HG03558 (cell line): ENCODE data around the gene IGSF3.

Experiments used
- ATAC-seq: cut with Tn5 transposase; IDR thresholded peaks from one replicate; pipeline ENCODE4 v1.9.1; 2021; ENCODE audit warnings: moderate number of reproducible peaks; ENCODE audit not compliant: unreplicated experiment; ENCODE audit errors: extremely low read depth

The IGSF3 gene

GRCh38 chr1:116667575-116668105 is at the start of gene IGSF3:
TSS of gene IGSF3 (minus strand) at chr1:116667733. CDS start at chr1:116666326, 1,407 bp downstream.
- ATAC-seq = no peak

DNA sequence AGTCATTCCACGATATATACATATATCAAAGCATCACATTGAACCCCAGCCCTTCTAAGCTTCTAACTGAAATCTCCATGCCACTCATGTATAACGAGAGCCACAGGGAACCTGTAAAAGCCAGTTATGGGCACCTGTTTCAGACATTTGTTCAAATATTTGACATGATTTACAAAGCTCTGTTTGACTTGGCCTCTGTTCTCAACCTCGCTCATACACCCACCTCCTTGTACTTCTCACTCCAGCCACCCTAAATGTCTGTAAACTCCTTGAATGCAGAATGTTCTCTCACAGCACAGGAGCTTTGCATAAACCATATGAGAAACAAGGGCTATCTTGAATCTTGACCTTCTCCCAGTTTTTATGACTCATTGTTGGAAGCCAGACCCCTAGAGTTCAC is 49.8 kb upstream of the IGSF3 start:
- ATAC-seq = no peak

GRCh38 chr1:116716391-116716790 is 48.9 kb upstream of the IGSF3 start:
- no peak for ATAC-seq

- no peak for ATAC-seq
These were observed 45.9 kb upstream of the IGSF3 start for GRCh38 chr1:116713474-116713873.

DNA sequence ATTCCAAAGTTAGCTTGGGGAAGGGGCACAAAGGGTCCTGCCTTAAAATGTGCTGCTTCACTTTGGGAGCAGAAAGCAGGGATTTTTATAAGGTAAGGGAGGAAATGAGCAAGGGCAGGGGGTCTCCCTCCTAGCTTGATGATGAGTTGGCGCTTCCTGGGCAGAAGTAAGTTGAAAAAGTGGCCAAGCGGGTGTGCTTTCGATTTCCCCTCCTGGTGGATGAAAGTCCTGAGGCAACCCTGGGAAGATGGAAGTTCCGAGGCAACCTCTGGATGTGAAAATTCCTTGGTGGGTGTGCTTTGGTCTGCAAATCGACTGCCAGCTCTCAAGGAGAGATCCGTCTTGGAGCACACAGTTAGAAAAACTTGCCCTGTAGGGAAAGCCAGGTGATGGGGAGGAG is 45.0 kb upstream of the IGSF3 start:
- no peak for ATAC-seq

DNA sequence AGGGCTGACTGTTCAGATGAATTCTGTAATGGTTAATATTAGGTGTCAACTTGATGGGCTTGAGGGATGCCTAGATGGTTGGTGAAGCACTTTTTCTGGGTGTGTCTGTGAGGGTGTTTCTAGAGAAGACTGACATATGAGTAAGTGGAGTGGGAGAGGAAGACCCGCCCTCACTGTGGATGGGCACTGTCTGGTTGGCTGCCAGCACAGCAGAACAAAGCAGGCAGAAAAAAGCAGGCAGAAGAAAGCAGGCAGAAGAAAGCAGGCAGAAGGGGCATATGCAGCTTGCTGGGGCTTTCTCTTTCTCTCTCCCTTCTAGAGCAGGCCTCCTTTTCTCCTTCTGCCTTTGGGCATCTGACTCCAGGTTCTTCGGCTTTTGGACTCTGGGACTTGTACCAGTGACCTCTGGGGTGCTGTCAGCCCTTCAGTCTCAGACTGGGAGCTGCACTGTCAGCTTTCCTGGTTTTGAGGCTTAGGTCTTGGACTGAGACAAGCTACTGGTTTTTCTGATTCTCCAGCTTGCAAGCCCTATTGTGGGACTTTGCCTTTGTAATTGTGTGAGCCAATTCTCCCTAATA is 43.8 kb upstream of the IGSF3 start:
- no peak for ATAC-seq

DNA sequence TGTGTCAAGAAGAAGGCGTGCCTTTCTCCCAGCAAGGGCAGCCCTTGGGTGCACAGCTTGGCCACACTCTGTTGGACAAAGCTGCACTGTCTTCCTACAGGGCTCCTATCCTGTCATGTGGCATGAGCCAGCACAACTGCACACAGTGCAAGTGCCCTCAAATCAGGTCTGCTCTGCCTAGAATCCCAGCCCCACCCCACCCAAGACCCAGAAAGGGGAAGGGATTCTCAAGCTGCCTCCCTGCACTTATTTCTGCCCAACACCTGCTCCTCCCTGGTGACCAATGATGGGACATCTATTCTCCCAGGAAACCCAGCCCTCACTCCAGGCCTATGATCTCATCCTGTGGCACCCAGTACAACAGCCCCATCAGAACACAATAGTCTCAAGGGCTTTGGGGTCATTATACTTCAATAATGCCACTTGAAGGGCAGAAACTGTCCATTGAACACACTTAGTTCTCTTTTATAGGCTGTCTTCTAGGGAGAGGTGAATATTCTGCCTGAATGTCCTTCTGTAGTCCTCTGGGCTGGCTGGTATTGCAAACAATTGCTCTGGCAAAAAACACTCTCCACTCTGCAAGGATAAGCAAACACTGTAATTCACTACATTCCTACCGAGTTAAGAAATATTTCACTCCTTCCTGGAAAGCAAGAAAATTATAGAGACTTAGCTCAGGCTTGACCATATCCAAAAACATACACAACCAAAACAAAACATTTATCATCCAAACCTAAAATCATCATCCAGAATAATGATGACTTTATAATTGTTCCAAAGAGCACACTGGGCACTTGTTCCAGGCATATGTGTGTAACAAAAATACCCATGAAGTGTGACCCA is 43.1 kb upstream of the IGSF3 start:
- ATAC-seq = no peak

DNA sequence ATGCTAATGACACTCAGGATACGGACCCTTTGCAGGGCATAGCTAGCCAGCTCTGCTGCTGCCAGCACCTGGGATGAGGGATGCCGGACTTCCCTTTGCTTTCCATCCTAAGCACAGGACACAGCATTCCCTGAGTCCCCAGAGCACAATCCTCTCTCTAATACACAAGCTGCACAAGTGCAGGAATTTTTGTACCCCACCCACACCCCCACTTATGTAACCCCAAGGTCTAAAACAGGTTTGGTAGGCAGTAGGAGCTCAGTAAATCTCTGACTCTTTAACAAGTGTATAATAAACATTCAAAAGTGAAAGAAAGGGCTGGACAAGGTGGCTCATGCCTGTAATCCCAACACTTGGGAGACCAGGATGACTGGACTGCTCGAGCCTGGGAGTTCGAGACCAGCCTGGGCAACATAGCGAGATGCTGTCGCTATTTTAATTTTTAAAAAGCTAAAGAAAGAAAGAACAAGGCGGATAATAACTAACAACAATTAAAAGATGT is 42.2 kb upstream of the IGSF3 start:
- no peak for ATAC-seq

DNA sequence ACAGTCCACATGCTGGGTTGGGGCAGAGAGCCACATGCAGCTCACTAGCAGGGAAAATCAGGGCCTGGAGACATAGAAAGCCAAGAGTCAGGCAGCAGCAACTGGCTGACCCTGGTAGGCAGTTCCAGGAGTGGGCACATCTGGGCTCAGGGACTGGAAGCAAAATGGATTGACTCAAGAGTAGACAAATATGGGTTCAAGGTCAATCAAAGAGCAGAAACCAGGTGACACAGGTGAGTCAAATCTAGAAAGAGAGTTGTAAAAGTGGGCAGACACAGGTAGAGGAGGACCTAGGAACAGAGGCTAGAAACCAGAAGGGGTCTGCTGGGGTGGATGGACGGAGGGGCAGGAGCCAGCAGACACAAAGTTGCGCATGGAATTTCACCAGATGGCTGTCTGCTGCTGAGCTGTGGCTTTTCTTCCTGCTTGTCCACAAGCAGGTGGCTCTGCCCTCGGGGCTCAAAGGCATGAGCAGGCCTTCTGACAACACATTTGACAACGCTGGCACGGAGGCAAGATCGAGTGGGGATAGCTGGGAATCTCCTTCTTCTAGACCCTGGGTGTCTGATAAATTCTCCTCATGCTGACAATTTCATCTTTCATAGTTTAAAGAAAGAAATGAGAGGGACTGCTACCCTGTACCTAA is 40.8 kb upstream of the IGSF3 start:
- no peak for ATAC-seq

GRCh38 chr1:116706841-116707240 is 39.3 kb upstream of the IGSF3 start:
- no peak for ATAC-seq

DNA sequence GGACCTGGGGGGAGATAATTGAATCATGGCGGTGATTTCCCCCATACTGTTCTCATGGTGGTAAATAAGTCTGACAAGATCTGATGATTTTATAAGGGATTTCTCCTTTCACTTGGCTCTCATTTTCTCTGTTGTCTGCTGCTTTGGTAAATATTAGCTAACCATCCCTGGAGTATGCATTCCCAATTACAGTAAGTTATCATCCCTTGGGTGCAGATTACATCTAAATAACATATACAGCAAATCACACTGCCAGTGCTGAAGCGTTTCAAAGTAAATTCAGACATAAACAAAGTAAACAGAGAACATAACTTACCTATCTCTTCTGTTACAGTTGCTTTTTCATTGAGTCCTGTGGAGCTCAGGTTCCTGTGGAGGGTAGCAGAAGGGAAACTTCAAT is 38.6 kb upstream of the IGSF3 start:
- no peak for ATAC-seq

DNA sequence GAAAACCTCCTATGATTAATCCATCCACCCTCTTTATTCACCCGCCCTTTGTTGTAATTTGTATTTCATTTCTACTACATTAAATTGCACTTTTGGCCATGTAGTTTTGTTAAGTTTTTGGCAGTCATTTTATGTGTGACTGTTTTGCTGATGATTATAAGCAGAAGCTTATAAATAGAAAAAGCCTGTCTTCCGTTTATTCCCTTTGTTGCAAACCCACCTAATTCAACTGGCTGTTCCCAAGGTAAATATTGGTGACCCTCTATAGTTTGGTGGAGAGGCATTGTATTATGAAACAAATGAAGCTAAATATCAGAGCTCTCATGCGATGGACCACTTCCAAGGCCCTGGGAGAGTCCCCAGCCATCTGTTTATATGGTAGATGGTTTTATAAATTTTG is 36.7 kb upstream of the IGSF3 start:
- no peak for ATAC-seq

GRCh38 chr1:116699605-116700004 is 32.1 kb upstream of the IGSF3 start:
- no peak for ATAC-seq

GRCh38 chr1:116698244-116698595 is 30.7 kb upstream of the IGSF3 start:
- no peak for ATAC-seq

DNA sequence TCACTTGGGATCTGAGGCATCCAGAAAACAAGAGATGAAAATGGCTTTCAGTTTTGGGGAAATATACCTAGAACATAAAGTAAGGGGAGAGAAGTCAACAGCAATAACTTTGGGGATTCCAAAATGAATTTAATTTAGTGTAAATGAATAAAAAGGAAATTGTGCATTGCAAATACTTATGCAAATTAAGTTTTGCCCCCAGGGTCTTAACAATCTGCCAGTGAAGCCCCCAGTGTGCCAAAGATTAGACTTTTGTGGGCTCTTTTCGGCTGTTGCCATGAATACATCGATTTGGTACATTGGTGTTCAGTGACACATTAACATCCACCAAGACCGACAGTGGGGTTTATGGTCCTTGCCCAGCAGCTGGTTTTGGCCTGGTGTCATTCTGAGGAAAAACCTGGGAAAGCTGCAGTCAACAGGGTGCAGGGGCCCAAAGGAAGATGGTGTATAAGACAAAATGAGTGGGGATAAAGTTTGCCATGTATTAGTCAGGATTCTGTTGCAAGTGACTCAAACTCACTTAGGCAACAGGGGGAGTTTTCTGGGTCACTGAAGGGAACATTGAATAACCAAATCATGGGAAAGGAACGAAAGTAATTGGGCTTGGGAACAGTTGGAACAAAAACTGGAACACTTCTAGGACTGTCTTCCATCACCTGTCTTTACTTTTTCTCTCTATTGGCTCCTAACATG is 30.2 kb upstream of the IGSF3 start:
- ATAC-seq = no peak

GRCh38 chr1:116694524-116694923 is 27.0 kb upstream of the IGSF3 start:
- no peak for ATAC-seq

- no peak for ATAC-seq
These were observed 26.4 kb upstream of the IGSF3 start for GRCh38 chr1:116693759-116694480.

DNA sequence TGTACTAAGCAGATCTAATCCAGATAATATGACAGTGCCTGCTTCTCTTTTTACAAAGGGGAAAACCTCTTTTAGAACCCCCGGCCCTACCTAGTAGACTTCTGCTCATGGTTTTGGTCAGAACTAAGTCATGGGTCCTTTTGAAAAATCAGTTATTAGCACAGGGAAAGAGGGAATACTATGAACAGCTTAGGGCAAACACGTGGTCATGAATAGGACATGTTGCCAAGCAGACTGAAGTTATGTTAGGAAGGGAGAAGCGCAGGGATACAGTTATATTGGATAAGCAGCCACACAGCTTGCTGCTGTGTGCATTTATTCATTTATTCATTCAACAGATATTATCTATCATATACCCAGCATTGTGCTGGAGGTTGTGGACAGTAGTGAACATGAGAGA is 25.3 kb upstream of the IGSF3 start:
- ATAC-seq = no peak

DNA sequence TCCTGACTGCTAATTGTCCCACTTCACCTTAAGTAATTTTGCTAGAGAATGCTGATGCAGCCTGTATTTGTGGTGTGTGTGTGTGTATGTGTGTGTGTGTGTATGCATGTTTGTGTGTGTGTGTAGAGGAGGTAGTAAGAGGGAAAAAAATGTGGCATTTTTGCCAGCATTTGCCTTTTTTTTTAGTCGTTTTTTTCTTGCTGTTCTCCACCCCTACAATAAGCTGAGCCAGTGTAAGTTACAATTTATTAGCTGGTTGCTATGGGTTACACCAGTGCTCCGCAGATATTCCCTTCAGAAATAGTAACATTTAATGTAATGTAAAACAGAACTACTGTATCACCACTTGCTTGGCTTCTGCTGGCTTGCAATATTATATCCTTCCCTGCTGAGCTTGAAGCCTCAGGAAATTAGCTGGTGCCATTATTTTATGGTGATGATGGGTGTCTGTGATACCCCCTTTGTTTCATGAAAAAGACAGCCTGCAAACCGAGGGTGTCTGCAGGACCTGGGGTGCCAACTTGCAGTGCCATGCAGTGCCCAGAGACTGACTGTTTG is 23.4 kb upstream of the IGSF3 start:
- ATAC-seq = no peak

DNA sequence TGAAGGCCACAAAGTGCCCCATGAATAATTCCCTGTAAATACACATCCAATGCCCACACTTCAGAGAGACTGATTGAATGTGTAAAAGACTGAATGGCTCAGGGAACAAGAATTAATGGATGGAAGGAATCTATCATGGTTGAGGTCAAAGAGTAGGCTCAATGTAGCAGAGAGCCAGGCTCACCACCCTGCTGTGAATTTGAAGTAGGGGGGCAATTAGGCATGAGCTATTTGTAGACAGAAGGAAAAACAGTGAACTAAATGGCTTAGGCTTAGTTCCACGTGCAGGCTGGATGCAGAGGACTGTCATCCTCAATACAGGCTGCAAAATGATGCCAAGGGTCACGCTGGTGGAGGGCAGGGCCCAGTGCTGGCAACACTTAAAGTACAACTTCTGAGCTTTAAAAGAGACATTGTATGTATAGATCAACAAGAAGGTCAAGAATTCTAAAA is 22.9 kb upstream of the IGSF3 start:
- ATAC-seq = no peak
